Gastrocnemius medialis (tissue), 4 donors: Measurements from ENCODE around the gene CAMTA1. TPM values are rescaled to one million over a fixed set of nuclear protein-coding genes. Genes with fewer than 3 reads are reported as not detected.
"Not testable (repeated sequence)": the region's sequence is repeated elsewhere in the genome, so short reads cannot be mapped to it uniquely, and the experiment has no call there.

Source experiments
- ATAC-seq, 2 donors: fragments of 150-250 bp; one replicate each; pipeline ENCODE4 v1.9.1; 2016
- DNase-seq, 2 donors: peaks; one replicate each; pipeline ENCODE4 v3.0.0-alpha.2; 2019
- H3K27ac ChIP-seq, 4 donors: fragments of 200-600 bp; sonication (generic); 1 replicate in 1 of 4; 2 replicates in 3 of 4; pipeline ENCODE4 v1.5.1; 2016 to 2018; ENCODE audit warnings: mild to moderate bottlenecking in 2 of 4, moderate library complexity in 1 of 4
- H3K27me3 ChIP-seq, 3 donors: fragments of 200-600 bp; sonication (generic) in 2 of 3; 1 replicate in 1 of 3; 2 replicates in 2 of 3; pipeline versions ENCODE4 v1.5.1 to v1.6.0; 2016 to 2019; ENCODE audit warnings: mild to moderate bottlenecking in 1 of 3, moderate library complexity in 1 of 3
- H3K36me3 ChIP-seq, 2 donors: fragments of 200-600 bp; sonication (generic) in 1 of 2; one replicate each; pipeline ENCODE4 v1.5.1; 2017 to 2018
- H3K4me1 ChIP-seq, 2 donors: fragments of 200-600 bp; sonication (generic) in 1 of 2; one replicate each; pipeline ENCODE4 v1.5.1; 2016 to 2017; ENCODE audit warnings: mild to moderate bottlenecking in 2 of 2
- H3K4me3 ChIP-seq, 4 donors: fragments of 200-600 bp; sonication (generic) in 3 of 4; 1 replicate in 1 of 4; 2 replicates in 3 of 4; pipeline ENCODE4 v1.5.1; 2016 to 2019; ENCODE audit warnings: mild to moderate bottlenecking in 2 of 4
- H3K9me3 ChIP-seq, 3 donors: fragments of 200-600 bp; sonication (generic) in 2 of 3; 1 replicate in 1 of 3; 2 replicates in 2 of 3; pipeline ENCODE4 v1.5.1; 2016 to 2019
- POLR2A ChIP-seq, 2 donors: fragments of 450-650 bp; IDR thresholded peaks; one replicate each; pipeline ENCODE4 v1.6.1; 2017; ENCODE audit warnings: antibody characterized with exemption in 2 of 2, mild to moderate bottlenecking in 2 of 2, moderate library complexity in 2 of 2
- in situ Hi-C, 4 donors: fragments of 200-750 bp; cut with MboI; loops; one replicate each; pipeline versions ENCODE4 v1.15.0 to v1.8.0; 2017; ENCODE audit warnings: low sequenced_read_pairs in 4 of 4
- intact Hi-C: fragments of 100-400 bp; cut with DNase I; formaldehyde crosslinking; loops from one replicate; pipeline ENCODE4 v1.15.1; 2023; ENCODE audit warnings: low total_unique reads
- total RNA-seq, 4 donors: library from RNA; depleted of rRNA; stranded (reverse); fragments of >200 nt; gene quantifications; one replicate each; pipeline versions ENCODE4 v1.1.0 to v1.2.3, GENCODE V29; 2016
- TF ChIP-seq, protein P1 (sequence below), 5 experiments: fragments of 450-650 bp in 3 of 5; fragments of 200-600 bp in 2 of 5; sonication (generic) in 2 of 5; IDR thresholded peaks in 4 of 5; conservative IDR thresholded peaks in 1 of 5; 1 replicate in 4 of 5; 2 replicates in 1 of 5; pipeline ENCODE4 v1.5.1; 2016 to 2019; ENCODE audit warnings: antibody characterized with exemption in 5 of 5, mild to moderate bottlenecking in 3 of 5, moderate library complexity in 3 of 5

CAMTA1 gene
- total RNA-seq, 4 donors from 2014 or later: 60.5 to 113 (median 70.4) TPM

DNA sequence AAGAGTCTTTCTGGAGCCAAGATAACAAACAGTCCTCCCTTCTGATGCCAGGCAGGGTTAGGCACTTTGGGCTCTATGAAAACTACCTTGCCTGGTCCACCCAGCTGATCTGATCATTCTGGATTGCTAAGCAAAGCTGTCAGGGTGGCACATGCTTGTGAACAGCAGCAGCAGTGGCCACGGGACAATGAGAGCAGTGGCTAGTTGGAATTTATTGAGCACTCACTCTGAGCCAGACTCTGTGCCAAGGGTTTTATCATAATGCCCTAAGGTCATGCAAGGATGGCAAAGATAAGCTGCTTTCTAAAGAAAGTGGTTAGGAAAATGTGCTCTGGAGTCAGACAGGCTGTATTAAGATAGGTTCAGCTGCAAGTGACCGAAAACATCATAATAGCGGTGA, 595.5 kb downstream of the CAMTA1 start:
- no peak for DNase-seq
- H3K27ac ChIP-seq: no peak overlapping the region
- no peak for ATAC-seq
- in situ Hi-C loops (no loop called here), intact Hi-C loops (no loop called here)
- H3K27me3 ChIP-seq: no peaks in the 10 kb centered on the region
- H3K4me3 ChIP-seq: no peak overlapping the region
- no peaks in the 10 kb centered on the region for H3K36me3 ChIP-seq
- H3K4me1 ChIP-seq: peaks cover 0 to 12% of the 10 kb centered on the region in 2 donors
- no peak for TF ChIP-seq POLR2A (IDR thresholded peaks at IDR 0.05)
- TF ChIP-seq, protein P1, sequence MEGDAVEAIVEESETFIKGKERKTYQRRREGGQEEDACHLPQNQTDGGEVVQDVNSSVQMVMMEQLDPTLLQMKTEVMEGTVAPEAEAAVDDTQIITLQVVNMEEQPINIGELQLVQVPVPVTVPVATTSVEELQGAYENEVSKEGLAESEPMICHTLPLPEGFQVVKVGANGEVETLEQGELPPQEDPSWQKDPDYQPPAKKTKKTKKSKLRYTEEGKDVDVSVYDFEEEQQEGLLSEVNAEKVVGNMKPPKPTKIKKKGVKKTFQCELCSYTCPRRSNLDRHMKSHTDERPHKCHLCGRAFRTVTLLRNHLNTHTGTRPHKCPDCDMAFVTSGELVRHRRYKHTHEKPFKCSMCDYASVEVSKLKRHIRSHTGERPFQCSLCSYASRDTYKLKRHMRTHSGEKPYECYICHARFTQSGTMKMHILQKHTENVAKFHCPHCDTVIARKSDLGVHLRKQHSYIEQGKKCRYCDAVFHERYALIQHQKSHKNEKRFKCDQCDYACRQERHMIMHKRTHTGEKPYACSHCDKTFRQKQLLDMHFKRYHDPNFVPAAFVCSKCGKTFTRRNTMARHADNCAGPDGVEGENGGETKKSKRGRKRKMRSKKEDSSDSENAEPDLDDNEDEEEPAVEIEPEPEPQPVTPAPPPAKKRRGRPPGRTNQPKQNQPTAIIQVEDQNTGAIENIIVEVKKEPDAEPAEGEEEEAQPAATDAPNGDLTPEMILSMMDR (IDR thresholded peaks at IDR 0.05 in 4 of 5, conservative IDR thresholded peaks at IDR 0.05 in 1 of 5): no peak
- no peaks in the 10 kb centered on the region for H3K9me3 ChIP-seq

DNA sequence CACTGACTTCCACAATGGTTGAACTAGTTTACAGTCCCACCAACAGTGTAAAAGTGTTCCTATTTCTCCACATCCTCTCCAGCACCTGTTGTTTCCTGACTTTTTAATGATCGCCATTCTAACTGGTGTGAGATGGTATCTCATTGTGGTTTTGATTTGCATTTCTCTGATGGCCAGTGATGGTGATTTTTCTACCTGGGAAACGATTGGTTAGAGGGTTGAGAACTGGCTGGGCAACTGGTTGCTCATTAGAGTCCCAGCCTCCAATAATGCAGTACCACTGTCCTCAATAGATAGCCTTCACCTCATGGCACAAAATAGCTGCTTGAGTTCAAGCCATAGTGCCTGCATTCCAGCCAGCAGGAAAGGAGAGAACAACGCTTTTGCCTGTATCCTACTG, 596.5 kb downstream of the CAMTA1 start:
- H3K4me3 ChIP-seq, DNase-seq, H3K9me3 ChIP-seq, intact Hi-C loops, H3K27me3 ChIP-seq, in situ Hi-C loops, H3K36me3 ChIP-seq, H3K27ac ChIP-seq, ATAC-seq: not testable (repeated sequence)
- peaks cover 0 to 12% of the 10 kb centered on the region in 2 donors for H3K4me1 ChIP-seq

DNA sequence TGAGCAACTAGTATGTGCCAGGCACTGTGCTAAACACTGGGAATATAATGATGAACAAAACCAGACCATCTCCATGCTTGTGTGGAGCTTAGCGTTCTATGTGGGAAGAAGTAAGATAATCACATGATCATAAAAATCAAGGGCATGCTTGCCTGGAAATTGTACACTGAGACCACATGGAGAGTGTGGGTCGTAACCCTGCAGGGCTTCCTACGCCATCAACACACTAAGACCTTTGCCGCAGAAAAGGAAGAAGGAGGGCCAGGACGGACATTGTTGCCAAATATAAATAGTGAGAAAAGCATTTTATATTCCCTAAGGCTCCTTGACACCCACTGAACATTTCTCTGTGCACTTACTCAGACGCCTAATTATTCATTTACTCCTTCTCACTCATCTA, 597.7 kb downstream of the CAMTA1 start:
- TF ChIP-seq POLR2A (IDR thresholded peaks at IDR 0.05): no peak
- TF ChIP-seq, protein P1 (IDR thresholded peaks at IDR 0.05 in 4 of 5, conservative IDR thresholded peaks at IDR 0.05 in 1 of 5): no peak
- in situ Hi-C loops: no loop called here
- Histone ChIP-seq H3K4me1 (peaks cover 0 to 12% of the 10 kb centered on the region in 2 donors), H3K27me3 (no peaks in the 10 kb centered on the region), H3K36me3 (no peaks in the 10 kb centered on the region), H3K27ac (no peak overlapping the region), H3K4me3 (no peak overlapping the region), H3K9me3 (no peaks in the 10 kb centered on the region)
- intact Hi-C loops: no loop called here
- ATAC-seq: no peak
- no peak for DNase-seq

DNA sequence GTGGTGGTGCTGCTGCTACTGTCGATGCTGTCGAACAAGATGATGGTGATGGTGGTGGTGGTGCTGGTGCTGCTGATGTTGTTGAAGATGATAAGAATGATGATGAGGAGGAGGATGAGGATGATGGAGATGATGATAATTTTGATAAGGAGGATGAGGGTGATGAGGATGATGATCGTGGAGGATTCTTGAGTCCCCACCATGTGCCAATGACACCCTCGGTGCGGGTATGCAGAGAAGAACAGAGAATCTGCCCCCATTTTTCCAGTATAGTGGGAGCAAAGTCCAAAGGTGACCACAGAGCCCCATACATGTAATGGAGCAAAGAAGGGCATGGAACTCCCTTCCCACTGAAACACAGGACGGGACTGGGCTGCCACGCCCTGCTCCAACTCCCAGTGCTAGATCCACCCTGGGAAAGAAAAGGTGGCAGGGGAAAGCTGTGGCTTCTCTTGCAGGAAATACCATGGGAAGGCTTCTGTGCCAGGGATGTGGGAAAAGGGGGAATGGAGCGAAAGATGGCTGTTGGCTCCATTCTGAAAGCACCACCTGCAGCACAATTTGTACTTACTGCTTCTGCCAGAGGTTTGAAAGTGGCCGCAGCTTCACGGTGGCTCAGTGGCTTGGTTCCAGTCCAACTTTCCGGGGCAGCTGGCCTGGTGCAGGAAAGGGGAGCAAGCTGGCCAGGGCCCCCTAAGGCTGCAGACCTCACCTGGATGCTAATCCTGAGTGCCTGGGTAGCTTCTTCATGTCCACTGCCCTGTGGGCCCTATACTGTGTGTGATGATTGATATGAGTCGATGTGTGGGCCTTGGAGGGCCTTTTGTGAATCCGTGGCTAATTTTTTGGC, 598.6 kb downstream of the CAMTA1 start:
- intact Hi-C loops (no loop called here), in situ Hi-C loops (no loop called here)
- H3K36me3 ChIP-seq: no peaks in the 10 kb centered on the region
- no peak overlapping the region for H3K27ac ChIP-seq
- TF ChIP-seq, protein P1 (IDR thresholded peaks at IDR 0.05 in 4 of 5, conservative IDR thresholded peaks at IDR 0.05 in 1 of 5): no peak
- no peak for TF ChIP-seq POLR2A (IDR thresholded peaks at IDR 0.05)
- no peak overlapping the region for H3K4me3 ChIP-seq
- DNase-seq (no peak), ATAC-seq (no peak)
- H3K9me3 ChIP-seq: no peaks in the 10 kb centered on the region
- peaks cover 5 to 12% of the 10 kb centered on the region in 2 donors for H3K4me1 ChIP-seq
- no peaks in the 10 kb centered on the region for H3K27me3 ChIP-seq

DNA sequence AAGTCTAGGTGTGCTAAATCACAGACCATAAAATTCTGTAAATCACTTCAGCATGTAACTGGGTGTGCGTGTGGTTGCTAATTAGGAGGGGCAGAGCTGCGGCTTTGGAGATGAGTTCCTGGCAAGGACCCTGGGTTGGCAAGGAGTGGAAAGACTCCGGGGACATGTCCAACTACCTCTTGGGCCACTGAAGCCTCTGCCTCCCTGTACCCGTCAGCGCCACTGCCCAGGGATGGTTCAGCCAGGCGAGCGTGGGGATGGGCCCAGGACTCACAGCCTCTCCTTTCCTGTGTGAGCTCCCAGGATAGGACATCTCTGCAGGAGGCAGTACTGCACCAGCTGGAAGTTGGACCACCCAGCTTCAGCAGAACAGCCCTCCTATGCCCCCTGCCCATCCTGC, 599.4 kb downstream of the CAMTA1 start:
- Histone ChIP-seq H3K4me1 (peaks cover 7 to 11% of the 10 kb centered on the region in 2 donors), H3K36me3 (no peaks in the 10 kb centered on the region), H3K27me3 (no peaks in the 10 kb centered on the region), H3K9me3 (no peaks in the 10 kb centered on the region), H3K4me3 (no peak overlapping the region), H3K27ac (no peak overlapping the region)
- intact Hi-C loops: no loop called here
- DNase-seq (no peak), ATAC-seq (no peak)
- in situ Hi-C loops: no loop called here
- TF ChIP-seq, protein P1 (IDR thresholded peaks at IDR 0.05 in 4 of 5, conservative IDR thresholded peaks at IDR 0.05 in 1 of 5): no peak
- TF ChIP-seq POLR2A (IDR thresholded peaks at IDR 0.05): no peak
